SK-N-MC (cell line): Measurements from ENCODE around the gene RCL1.
"Not testable (repeated sequence)": the region's sequence is repeated elsewhere in the genome, so short reads cannot be mapped to it uniquely, and the experiment has no call there.

Experiments
- EZH2 ChIP-seq: fragments of 200-600 bp; sonication (generic); IDR thresholded peaks from one replicate; pipeline ENCODE4 v1.6.1; 2017; ENCODE audit warnings: antibody characterized with exemption
- FOXP2 ChIP-seq: optimal IDR thresholded peaks from 2 replicates; pipeline ENCODE3; 2011; ENCODE audit warnings: mild to moderate bottlenecking, moderate library complexity; ENCODE audit not compliant: insufficient read depth; ENCODE audit errors: extremely low read length, control extremely low read depth
- POLR2AphosphoS5 ChIP-seq: IDR thresholded peaks from 2 replicates; pipeline ENCODE4 v1.6.1; 2012; ENCODE audit warnings: mild to moderate bottlenecking, low read depth, low read length, borderline replicate concordance

GRCh38 chr9:4795108-4795507, 2.4 kb downstream of the RCL1 start:
- not testable (repeated sequence) for TF ChIP-seq EZH2, POLR2AphosphoS5, FOXP2
